Activated CD8-positive, alpha-beta memory T cell treated with anti-CD3 and anti-CD28 coated beads, Interleukin-2, amount 50 U/mL, for 4 hours (primary cell): ENCODE measurements around the gene SLC2A5.
A peak's percentile ranks its signal among the peaks of the same experiment; 100 is the strongest.
"Not testable (repeated sequence)": the region's sequence is repeated elsewhere in the genome, so short reads cannot be mapped to it uniquely, and the experiment has no call there.

ENCODE experiments used
- DNase-seq: peaks from one replicate; pipeline ENCODE4 v3.0.0-alpha.2; 2020

The SLC2A5 gene

GRCh38 chr1:9004031-9004699 is 65.3 kb downstream of the SLC2A5 start:
- no peak for DNase-seq

GRCh38 chr1:9002215-9002560 is 67.2 kb downstream of the SLC2A5 start:
- DNase-seq, result not testable (repeated sequence)

- not testable (repeated sequence) for DNase-seq
Measured at GRCh38 chr1:9001534-9002214, 67.8 kb downstream of the SLC2A5 start.

GRCh38 chr1:8993962-8994675 is 75.3 kb downstream of the SLC2A5 start:
- DNase-seq, result not testable (repeated sequence)

GRCh38 chr1:8992936-8993687 is 76.3 kb downstream of the SLC2A5 start:
- DNase-seq, result no peak

GRCh38 chr1:8989821-8990220 is 79.6 kb downstream of the SLC2A5 start:
- DNase-seq, result no peak

- no peak for DNase-seq
Measured at GRCh38 chr1:8989061-8989460, 80.4 kb downstream of the SLC2A5 start.

- no peak for DNase-seq
Measured at GRCh38 chr1:8988618-8988967, 80.8 kb downstream of the SLC2A5 start.

- peak; percentile 76 for DNase-seq
Measured at GRCh38 chr1:8987881-8988617, 81.4 kb downstream of the SLC2A5 start.

GRCh38 chr1:8986814-8987190 is 82.6 kb downstream of the SLC2A5 start:
- DNase-seq, result no peak

GRCh38 chr1:8985915-8986813 is 83.3 kb downstream of the SLC2A5 start:
- no peak for DNase-seq
